ENCODE results near the gene DDIT4.

The DDIT4 gene

DNA sequence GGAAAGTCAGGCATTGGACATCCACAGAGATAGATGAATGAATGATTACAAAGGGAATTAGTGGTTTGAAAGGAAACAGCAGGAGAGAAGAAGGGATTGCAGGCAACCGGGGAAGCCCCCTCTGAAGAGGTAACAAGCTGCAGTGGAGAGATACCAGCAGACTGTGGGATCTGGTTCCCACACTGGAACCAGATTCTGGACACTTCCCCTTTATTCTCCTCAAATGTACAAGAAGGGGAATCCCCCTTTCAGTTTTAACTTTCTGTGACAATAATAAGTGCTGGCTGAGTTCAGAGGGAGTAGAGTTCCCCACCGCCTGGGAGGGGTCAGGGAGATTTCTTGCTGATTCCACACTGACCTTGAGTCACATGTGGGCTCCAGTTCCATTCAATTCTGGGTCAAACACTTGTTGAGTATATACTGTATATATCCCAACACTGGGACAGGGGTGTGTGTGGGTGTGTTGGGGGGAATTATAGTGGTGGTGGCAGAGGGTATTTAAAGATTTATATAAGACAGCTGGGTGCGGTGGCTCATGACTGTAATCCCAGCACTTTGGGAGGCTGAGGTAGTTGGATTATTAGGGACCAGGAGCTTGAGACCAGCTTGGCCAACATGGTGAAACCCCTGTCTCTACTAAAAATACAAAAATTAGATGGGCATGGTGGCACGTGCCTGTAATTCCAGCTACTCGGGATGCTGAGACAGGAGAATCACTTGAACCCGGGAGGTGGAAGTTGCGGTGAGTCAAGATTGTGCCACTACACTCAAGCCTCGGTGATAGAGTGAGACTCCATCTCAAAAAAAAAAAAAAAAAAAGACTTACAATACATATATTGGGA lies 16.5 kb upstream of the DDIT4 start:
- no peak for DNase-seq (ENCODE audit: low read depth)

DNA sequence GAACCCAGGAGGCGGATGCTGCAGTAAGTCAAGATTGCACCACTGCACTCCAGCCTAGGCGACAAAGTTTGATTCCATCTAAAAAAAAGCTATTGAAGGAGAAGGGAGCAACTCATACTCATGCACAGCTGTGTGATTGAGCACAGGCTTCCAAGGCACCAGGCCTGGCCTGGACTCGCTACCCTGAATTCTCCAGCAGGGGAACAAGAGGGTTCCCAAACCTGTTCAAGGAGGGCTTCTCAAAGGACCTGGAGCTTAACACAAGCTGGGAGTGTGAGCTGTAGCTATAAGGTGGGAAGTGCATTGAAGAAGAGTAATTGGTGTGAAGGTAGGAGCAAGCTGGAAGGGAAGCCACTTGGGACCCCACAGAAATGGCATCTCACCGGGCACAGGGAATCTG lies 15.1 kb upstream of the DDIT4 start:
- in situ Hi-C loops (cut with HindIII; ENCODE audit: low sequenced_read_pairs), result no loop called here
- H3K4me3 ChIP-seq (ENCODE audit: low read depth, low read length), result no peak overlapping the region
- TF ChIP-seq, protein P1, sequence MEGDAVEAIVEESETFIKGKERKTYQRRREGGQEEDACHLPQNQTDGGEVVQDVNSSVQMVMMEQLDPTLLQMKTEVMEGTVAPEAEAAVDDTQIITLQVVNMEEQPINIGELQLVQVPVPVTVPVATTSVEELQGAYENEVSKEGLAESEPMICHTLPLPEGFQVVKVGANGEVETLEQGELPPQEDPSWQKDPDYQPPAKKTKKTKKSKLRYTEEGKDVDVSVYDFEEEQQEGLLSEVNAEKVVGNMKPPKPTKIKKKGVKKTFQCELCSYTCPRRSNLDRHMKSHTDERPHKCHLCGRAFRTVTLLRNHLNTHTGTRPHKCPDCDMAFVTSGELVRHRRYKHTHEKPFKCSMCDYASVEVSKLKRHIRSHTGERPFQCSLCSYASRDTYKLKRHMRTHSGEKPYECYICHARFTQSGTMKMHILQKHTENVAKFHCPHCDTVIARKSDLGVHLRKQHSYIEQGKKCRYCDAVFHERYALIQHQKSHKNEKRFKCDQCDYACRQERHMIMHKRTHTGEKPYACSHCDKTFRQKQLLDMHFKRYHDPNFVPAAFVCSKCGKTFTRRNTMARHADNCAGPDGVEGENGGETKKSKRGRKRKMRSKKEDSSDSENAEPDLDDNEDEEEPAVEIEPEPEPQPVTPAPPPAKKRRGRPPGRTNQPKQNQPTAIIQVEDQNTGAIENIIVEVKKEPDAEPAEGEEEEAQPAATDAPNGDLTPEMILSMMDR (IDR thresholded peaks at IDR 0.05; ENCODE audit: low read depth, low read length, missing control alignments), result no peak
- DNase-seq (ENCODE audit: low read depth), result no peak

More for the DNA sequence above, 16.5 kb upstream of the DDIT4 start:
- in situ Hi-C loops (cut with HindIII; ENCODE audit: low sequenced_read_pairs), result no loop called here
- H3K4me3 ChIP-seq (ENCODE audit: low read depth, low read length), result no peak overlapping the region
- TF ChIP-seq, protein P1 (IDR thresholded peaks at IDR 0.05; ENCODE audit: low read depth, low read length, missing control alignments), result no peak

DNA sequence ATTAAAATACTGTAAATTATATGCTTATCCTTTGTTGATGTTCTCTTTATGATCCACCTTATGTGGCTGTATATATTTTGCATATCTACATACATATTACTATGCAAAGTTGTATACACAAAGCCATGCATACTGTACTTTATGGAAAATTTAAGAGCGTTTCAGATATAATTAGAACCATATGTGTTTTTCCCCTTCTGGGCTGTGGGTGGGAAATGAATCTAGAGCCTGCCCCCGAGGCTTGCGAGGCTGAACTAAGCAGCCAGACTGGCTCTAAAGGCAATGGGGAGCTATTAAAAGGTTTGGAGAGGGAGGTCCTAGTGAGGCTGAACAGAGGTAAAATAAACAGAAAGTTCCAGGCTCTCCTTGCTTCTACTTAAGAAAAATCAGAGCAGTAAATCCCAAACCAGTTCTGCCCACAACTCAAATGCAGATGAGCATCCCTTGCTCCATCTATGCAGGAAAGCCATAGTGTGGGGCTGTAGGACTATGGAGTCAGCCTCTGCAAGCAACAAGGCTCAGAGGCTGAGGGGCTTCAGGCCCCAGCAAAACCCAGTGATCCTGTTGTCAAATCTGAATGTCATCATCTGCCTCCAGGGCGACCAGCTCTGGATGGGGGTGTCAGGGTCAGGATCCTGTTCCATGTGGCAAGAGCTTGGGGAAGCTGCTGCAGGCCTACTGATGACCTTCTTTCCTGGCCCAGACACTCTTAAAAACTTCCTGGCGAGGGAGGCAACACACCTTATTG lies 14.1 kb upstream of the DDIT4 start:
- in situ Hi-C loops (cut with HindIII; ENCODE audit: low sequenced_read_pairs), result no loop called here
- H3K4me3 ChIP-seq (ENCODE audit: low read depth, low read length), result no peak overlapping the region
- TF ChIP-seq, protein P1 (IDR thresholded peaks at IDR 0.05; ENCODE audit: low read depth, low read length, missing control alignments), result no peak
- DNase-seq (ENCODE audit: low read depth), result no peak

DNA sequence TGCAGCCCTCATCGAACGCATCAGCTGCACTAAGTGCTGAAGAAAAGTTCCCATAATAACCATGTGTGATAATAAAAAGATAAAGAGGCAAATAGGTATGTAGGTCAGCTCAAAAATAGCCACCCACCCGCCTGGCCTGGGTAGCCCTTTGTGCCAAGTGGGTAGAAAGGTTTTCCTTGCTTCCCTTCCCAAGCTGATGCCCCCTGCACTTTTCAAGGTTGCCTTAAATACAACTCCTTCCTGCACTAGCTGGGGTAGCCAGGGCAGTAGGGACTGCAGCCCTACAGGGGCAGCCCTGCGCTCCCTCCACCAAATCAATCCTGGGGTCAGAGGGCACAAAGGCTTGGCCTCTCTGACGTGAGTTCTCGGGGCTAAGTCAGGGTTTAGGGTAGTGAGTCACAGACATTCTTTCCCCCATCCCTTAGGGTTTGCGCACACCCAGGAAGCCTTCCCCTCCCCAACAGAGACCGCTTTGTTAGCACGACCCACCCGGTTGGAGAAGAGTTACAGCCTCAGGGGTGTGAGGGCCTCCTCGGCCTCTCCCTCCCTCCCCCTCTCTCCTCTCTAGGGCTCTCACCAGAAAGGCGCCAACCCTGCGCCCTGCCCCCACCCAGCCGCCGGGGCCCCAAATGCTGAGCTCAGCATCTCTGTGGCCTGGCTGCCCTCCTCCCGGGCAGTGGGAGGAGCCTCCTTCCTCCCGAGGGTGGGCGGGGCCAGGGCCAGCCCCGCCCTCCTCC lies 13.3 kb upstream of the DDIT4 start:
- TF ChIP-seq, protein P1 (IDR thresholded peaks at IDR 0.05; ENCODE audit: low read depth, low read length, missing control alignments), result no peak
- in situ Hi-C loops (cut with HindIII; ENCODE audit: low sequenced_read_pairs), result no loop called here
- DNase-seq (ENCODE audit: low read depth), result no peak
- H3K4me3 ChIP-seq (ENCODE audit: low read depth, low read length), result peak overlapping the region; percentile 27

DNA sequence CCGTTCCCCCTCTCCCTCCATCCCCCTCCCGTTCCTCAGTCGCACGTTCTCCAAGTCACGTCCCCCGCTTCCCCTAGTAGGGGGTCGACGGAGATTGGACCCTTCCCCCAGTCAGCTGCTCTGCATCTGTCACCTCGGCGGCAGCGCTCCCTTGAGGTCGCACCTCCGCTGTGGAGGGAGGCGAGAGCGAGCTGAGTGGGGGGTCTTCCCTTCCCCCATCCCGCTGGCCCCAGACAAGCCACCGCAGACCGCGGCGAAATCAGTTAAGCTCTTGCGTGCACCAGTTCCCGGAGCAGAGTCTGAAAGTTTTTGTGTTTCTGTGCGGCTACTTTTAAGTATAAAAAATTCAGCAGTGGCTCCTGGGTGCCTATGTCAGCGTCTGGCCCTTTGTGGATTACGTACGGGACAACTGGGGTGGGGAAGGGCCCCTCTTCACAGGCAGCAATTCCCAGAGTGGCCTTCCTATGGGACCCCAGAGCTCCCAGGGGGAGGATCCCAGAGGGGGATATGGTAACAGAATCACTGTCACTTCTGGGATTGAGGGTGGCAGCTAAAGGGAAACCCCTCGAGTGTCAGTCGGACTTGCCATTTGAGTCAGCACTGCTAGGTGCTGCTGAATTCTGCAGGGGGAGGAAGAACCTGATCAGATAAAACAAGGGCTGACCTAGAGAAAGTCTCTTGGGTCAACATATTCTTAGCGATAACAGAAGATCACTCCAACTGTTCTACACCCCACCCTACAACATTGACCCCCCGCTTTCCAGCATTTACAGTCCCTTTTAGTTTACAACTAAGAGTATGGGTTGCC lies 12.5 kb upstream of the DDIT4 start:
- TF ChIP-seq, protein P1 (IDR thresholded peaks at IDR 0.05; ENCODE audit: low read depth, low read length, missing control alignments), result no peak
- in situ Hi-C loops (cut with HindIII; ENCODE audit: low sequenced_read_pairs), result no loop called here
- DNase-seq (ENCODE audit: low read depth), result peak; percentile 56
- peak overlapping the region; percentile 27 for H3K4me3 ChIP-seq (ENCODE audit: low read depth, low read length)

Measured in astrocyte of the cerebellum (primary cell).